T-helper 1 cell treated with Interleukin-12 subunit alpha and Interleukin-12 subunit beta and Interleukin-4 antibody, amounts not matched to agents 30 ng/mL and 1 ng/mL, for 36 hours (primary cell): ENCODE results near the gene ACBD4. TPM values are rescaled to one million over a fixed set of nuclear protein-coding genes. Genes with fewer than 3 reads are reported as not detected.
"Not testable (repeated sequence)": the region's sequence is repeated elsewhere in the genome, so short reads cannot be mapped to it uniquely, and the experiment has no call there.

Experiments
- intact Hi-C: fragments of 100-400 bp; cut with micrococcal nuclease; formaldehyde crosslinking; loops from one replicate; pipeline ENCODE4 v1.15.1; 2024
- total RNA-seq: library from RNA; stranded (reverse); gene quantifications from 2 replicates; pipeline ENCODE4 v1.2.3, GENCODE V29; 2022

ACBD4 gene
- total RNA-seq, 1 donor from 2014 or later = 12.5 TPM

DNA sequence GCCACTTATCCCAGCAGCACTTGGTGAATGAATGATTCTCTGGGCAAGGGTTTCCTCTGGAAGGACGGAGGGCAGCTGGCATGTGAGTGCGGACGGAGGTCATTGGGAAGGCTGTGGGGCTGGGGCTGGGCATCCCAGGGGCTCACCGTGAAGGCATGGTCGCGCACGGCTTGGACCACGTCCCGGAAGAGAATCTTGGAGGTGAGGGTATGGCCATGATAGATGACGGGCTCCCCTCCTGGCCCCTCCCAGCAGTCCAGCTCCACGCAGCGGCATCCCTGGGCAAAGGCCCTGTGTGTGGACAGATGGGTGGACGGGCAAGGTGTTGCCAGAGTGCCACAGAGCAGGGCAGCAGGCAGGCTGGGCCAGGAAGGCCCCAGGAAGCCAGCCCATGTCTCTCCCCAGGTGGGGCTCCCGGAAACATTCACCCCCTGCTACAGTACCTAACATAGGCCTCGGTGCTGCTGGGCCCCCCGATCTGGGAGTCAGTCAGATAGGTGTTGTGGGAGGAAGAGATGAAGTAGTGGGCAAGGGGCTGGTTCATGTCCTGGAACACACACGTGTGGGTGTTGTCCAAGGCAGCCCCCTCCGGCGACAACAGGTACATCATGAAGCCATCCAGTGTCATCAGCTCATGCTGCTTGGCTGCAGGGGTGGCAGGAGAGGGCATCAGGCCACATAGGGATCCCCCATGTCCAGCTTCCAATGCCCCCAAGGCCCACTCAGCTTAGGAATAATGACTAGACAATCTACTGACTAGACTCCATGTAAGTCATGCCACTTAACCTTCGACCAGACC, 17.4 kb upstream of the ACBD4 start:
- intact Hi-C loops = no loop called here

DNA sequence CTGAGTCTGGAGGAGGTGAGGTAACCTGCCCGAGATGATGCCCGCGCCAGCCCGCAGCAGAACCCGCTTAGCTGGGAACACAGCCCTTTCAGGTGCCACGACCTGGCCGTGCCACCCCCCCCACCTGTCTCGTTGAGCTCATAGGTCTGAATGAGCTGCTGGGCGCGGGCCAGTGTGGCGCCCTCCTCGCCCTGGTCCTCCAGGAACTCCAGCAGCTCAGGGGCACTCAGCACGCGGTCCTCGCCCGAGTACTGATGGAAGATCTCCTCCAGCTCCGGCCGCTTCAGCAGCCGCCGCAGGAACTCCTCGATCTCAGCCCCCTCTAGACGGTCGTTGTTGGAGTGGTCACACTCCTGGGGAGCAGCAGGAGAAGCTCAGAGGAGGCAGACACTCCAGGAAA, 16.8 kb upstream of the ACBD4 start:
- intact Hi-C loops = no loop called here

DNA sequence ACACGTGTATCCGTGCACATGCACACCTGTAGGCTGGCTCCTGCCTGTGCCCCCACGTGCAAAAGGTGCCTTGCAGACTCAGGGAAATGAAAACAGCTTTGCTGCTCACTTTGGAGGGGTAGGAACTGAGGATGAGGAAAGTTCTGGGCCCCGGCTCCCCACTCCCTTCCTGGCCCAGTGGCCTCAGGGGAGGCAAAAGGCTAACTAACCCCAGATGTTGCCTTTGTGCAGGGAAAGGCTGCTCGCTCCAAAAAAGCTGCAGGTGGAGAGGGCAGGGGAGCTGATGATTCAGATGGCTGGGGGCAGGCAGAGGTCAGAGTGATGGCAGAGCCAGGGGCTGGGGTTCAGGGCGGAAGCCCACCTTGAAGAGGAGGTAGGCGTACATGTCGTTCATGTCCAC, 15.5 kb upstream of the ACBD4 start:
- intact Hi-C loops = no loop called here

DNA sequence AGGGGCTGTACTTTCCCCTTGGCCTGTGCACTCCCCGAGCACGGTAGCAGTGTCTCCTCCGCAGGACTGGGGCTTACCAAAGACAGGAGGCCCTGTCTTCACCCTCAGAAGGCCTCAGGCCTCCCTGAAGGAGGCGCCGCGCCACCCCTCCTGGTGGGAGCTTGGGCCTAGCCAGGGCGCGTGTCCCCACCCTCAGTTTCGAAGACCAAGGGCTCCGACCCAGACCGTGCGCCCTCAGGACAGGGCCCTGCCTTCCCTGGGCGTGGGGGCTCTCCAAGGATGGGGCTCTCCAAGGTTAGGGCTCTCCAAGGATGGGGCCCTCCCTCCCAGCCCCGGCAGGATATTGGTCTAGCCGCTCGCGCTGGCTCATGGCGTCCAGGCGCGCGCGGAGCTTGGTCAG, 14.9 kb upstream of the ACBD4 start:
- intact Hi-C loops = no loop called here

DNA sequence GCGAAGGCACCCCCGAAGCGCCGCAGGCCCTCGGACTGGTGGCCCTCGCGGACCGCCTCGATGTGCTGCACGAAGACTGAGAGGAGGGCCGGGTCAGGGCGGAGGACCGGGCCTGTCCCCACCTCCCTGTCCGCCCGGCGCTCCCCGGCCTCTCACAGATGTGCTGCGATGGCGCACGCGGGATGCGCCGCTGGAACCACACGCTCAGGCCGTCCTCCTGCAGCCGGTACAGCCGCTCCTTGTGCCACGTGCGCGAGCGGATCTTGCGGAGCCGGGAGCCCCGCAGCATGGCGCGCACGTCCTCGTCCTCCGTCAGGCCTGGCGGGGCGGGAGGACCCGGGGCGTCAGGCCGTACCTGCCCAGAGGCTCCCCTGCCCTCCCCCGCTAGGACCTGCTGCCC, 14.4 kb upstream of the ACBD4 start:
- intact Hi-C loops = no loop called here

DNA sequence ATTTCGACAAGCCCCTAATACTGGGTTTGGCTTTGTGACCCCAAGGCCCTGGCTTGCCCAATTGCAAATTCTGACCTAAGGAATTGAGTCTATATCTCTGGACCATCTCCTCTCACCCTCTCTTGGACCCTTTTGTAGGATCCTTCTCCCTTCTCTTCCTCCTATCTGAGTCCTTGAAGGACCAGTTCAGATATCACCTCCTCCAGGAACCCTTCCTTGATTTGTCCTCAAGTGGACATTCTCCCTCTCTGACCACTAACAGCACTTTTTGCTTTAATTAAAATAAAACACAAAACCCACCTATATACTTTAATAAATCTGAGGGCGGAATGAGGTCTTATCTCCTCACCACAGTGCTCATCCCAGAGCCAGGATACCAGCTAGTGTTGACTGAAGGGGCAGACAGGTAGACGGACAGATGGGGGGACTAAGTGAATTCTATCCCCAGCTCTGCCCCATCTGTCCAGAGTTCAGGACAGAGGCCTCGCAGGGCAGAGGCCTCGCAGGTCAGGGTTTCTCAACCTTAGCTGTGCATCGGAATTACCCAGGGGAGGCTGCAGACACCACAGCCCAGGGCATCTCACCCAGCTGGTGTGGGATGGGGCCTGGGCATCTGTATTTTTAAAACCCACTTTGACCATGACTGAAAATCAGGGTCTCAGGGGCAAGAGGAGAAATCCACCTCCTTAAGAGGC, 12.3 kb upstream of the ACBD4 start:
- intact Hi-C loops = no loop called here

DNA sequence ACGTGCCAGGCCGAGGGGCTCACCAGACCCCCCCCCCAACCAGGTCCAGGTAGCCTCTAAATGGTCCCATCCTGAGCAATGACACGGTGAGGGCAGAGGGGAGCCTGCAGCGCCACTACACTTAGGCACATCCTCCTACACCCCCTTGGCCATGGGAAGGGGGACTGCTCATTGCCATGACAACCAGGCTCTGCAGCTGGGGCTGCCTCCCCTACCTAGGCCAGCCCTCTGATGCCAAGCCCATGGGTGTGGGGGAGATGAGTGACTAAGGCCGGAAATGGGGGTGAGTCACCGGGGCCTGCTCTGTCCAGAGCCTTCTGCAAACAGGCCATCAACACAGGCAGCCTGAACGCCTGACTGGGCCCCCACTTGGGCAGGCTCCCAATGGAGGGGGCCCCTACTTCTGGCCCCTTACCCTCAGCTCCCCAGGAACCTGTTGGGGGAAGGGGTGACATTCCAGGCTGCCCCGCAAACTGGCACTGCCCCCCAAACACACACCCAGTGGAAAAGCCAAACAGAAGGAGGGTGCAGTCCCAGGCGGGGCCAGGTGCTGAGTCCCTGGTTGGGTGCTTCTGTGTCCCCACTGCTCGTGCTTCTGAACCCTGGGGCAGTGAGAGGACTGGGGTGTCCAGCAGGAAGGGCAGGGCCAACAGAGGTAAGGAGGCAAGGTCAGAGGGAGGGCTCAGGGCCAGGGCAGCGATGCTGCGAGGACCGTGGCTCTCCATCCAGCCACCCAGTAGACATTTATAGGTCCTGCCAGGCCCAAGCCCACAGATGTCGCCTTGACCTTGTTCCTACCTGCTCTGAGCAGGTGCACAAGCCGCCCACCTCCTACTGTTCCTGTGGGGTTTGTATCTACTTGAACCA, 11.3 kb upstream of the ACBD4 start:
- intact Hi-C loops = no loop called here

DNA sequence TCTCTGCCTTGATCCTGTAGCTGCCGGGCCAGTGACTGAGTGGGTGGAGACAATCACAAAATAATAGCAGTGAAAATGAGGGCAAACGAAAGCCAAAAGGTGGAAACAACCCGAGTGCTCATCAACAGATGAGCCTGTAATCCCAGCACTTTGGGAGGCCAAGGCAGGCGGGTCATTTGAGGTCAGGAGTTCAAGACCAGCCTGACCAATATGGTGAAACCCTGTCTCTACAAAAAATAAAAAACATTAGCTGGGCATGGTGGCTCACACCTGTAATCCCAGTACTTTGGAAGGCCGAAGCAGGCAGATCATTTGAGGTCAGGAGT, 10.7 kb upstream of the ACBD4 start:
- intact Hi-C loops = not testable (repeated sequence)

DNA sequence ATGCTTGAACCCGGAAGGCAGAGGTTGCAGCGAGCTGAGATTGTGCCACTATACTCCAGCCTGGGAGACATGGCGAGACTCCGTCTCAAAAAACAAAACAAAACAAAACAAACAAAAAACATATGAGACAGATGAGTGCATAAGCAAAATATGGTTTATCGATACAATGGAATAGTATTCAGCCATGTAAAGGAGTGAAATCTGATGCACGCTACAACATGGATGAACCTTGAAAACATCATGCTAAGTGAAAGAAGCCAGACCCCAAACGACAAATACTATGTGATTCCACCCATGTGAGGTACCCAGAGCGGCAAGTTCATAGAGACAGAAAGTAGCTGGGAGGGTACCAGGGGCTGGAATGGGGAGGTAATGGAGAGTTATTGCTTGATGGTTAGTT, 10.0 kb upstream of the ACBD4 start:
- intact Hi-C loops = no loop called here

DNA sequence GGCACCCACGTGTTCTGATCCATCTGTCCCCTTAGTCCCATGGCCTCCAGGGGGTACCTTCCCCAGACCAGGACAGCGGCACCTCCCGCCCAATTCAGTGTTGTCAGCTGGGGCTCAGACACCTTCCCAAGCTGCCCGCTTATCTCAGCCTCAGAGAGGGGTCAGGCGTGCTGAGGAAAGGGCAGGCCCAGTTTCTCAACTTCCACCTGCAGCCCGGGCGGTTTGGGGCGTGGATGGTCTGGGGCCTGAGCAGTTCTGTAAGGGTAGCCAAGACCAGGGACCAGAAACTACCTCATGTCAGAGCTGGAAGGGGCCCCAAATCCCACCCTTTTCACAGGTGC, 8.3 kb upstream of the ACBD4 start:
- intact Hi-C loops = no loop called here

DNA sequence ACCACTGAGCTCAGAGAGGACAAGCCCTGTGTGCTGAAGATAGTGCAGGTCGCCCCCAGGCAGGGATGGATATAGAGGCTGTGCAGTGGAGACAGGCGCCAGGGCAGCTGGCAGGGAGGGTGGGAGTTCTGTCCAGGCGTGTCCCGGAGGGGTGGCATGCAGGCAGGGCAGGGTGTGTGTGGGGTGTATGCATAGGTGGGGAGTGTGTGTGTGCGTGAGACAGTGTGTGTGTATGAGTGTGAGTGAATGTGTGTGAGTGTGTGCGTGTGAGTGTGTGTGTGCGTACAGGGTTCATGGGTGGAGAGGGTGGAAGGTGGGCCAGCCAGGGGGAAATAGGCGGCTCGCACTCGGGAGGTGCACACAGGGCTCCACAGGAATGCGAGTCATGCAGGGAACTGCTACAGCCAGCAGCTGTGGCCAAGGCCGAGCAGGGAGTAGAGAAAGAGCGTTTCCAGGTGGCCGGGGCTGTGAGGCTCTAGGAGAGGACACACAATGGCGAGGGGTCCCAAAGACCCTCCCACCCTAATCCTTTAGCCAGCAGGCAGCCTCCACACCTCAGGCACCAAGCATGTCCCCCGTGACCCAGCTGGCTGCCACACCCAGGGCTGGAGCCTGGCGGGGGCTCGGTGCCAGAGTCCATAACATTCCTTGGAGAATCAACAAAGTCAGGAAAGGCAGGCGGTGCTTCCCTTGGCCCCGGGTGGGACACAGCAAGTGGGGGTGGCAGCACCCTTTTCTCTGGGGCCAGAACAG, 7.8 kb upstream of the ACBD4 start:
- intact Hi-C loops = no loop called here

DNA sequence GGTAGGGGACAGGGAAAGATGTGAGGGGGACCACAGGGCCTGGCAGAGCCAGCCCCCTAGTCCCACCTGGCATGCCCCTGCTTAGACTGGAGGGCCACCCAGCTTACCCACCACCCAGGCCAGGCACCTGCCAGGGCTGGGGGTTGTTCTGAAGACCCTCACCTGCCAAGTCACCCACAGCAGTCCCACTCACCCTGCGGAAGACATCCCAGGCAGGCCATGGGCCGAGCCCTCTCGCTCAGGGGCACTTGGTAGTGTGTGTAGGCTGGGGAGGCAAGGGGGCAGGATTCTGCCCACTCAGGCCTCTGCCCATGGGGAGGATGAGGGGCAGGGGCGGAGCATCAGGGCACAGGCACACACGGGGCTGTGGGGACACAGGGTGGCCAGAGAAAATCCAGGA, 7.2 kb upstream of the ACBD4 start:
- intact Hi-C loops = no loop called here

DNA sequence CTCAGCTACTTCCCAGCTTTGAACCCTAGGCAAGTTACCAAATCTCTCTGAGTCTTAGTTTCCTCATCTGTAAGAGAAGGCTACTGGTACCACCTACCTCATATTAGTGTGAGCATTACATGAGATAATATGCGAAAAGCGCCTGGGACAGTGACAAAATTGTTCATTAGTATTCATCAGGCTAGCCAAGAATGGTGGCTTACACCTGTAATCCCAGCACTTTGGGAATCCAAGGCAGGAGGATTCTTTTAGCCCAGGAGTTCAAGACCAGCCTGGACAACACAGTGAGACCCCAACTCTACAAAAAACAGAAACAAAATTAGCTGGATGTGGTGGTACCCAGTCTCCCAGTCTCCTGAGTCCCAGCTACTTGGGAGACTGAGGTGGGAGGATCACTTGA, 6.5 kb upstream of the ACBD4 start:
- intact Hi-C loops = no loop called here

DNA sequence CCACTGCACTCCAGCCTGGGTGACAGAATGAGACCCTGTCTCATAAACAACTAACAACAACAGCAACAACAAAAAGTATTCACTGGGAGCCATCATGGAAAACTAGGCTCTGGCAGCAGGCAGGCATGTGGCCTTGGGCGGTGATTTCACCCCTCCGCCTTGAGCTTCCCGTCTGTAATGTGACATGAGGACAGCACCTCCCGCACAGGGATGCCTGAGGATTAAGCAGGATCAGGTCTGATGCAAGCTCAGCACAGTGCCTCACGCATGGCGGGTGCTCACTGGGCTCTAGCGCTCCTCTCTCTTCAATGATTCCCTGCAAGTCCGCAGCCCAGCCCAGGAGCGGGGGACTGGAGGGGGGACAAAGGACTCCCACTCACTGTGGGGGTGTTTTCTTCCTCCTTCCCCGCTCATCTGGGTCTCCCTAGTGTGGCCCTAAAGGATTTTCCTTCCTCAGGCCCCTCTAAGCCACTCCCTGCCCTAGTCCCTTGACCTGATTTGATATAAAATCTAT, 6.0 kb upstream of the ACBD4 start:
- intact Hi-C loops = no loop called here

DNA sequence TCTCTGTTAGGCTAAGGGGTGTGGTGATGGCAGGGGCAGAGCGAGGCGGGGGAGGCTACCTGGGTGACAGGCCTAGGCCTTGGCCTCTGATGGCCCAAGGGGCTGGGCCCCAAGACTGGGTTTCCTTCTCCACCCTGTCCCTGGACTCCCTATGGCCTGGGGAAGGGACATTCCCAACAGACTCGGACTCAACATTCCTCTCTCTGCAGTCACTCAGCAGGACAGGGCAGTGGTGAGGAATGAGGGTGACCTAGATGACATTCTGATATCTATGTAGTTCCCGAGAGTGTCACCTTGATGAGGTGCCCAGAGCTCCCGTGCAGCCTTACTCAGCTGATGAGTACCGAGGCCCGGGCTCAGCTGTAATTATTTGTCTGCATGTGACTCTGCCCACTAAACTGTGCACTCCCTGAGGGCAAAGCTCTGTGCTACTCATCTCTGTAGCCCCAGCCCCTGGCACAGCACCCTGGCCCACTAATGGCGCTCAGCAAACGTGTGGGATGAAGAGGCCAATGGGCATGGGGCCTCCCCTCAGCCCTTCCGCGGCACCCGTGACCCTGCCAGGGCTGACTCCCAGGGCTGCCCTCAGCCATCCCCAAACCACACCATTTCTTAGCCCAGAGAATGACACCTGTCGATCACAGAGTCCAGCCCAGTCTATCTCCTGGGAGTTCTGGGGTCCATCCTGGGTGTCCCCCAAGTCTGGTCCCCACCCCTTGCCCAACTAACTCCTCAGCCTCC, 5.4 kb upstream of the ACBD4 start:
- intact Hi-C loops = no loop called here

DNA sequence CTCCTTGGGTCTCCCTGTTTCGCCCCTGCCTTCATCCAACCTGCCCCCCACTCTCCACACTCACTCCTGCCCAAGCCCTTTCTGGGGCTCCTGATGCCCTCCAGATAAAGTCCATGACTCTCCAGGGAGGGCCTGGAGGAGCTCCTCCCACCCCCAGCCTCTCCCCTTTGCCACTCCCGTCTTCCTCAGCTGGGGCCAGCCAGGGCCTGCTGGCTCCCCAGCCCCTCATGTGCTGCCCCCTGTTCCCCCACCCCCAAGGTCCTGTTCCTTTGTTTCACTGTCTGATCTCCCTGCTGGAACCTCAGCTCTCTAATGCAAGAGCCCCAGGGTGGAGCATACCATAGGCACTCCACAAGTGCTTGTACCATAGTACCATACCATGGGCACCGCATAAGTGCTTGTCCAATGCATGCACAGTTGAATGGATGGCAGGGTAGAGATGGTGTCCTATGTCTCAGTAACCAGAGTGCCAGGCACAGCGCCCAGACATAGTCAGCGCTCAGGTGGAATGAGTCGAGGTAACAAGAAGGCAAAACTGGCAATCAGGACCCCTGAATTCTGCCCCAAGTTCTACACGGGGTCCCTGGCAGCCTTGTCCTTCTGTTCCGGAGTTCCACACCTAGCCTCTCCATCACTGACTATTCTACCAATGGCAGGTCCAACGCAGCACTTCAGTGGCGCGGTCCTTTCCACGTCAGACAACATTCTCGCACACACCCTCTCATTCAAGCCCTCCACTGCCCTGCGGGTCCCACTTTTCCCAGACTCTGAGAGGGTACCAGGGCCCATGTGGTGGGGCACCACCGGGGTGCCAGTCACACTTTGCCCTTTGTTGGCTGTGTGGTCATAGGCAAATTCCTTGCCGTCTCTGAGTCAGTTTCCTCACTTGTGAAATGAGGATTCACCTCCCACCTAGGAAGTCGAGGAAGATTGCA, 4.5 kb upstream of the ACBD4 start:
- intact Hi-C loops = no loop called here

DNA sequence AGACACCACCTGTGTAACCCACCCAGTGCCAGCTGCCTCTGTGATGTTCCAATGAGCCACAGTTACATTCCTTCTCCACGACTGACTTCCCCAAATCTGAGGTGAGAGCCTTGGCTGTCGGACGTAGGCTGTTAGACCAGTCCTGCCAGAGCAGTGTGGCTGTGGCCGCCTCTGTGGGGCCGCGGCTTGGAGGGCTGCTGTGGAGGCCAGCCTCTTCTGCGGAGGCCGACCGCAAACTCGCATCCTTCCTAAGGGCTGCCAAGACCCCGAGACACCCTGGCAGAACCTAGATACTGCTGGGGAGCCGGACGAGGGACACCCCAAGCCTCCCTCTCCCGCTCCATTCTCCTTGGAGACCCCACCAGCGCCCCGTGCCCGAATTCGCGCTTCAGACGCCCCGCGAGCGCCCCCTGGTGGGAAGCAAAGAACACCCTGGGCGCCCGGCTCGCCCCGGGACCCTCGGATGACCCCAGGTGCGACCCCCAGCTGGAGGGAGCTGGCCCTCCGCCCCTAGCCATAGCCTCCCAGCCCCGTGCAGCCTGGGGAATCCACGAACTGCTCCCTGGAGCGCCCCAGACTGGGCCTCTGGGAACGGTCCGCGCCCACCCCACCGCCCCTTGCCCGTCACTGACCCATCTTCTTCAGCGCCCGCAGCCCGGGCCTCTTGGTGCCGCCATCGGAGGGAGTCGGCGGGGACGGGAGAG, 3.7 kb upstream of the ACBD4 start:
- intact Hi-C loops = loop anchor here (1.0 to 2.0 kb wide), 2 partner anchors 33 to 356 kb away; no protein-coding TSS in a partner anchor

DNA sequence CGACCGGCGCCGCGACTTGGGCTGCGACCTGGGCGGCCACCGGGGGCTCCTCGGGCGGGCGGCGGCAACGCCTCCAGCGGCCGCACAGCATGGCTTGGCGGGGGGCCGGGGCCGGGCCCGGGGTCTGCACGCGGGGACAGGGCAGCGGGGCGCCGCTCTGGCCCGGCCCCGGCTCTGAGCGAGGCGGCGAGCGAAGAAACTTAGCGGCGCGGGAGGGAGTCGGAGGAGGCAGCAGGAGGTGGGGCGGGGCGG, 3.2 kb upstream of the ACBD4 start, which contains the start of gene PLCD3:
Gene PLCD3 (minus strand): TSS at position 196 of the 252 bp plus-strand sequence. CDS start 105 bp downstream, at position 91.
- intact Hi-C loops = loop anchor here (1.0 to 2.0 kb wide), 2 partner anchors 33 to 357 kb away; no protein-coding TSS in a partner anchor
